ENCODE measurements around the gene TTC36.

GRCh38 chr11:118497831-118498230 is 29.4 kb upstream of the TTC36 start:
- TF ChIP-seq CTCF (IDR thresholded peaks at IDR 0.05) (no peak), EP300 (IDR thresholded peaks at IDR 0.05) (no peak)

Measured in stomach (tissue), 4 donors.